ENCODE measurements around the gene EGFR. TPM values are rescaled to one million over a fixed set of nuclear protein-coding genes. Genes with fewer than 3 reads are reported as not detected.

Gene EGFR
- total and polyA plus RNA-seq, 12 donors, result 7.0 to 111 (median 71.6) TPM

DNA sequence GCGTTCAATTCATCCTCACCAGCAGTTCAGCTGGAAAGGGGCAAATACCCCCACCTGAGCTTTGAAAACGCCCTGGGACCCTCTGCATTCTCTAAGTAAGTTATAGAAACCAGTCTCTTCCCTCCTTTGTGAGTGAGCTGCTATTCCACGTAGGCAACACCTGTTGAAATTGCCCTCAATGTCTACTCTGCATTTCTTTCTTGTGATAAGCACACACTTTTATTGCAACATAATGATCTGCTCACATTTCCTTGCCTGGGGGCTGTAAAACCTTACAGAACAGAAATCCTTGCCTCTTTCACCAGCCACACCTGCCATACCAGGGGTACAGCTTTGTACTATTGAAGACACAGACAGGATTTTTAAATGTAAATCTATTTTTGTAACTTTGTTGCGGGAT lies 190.5 kb downstream of the EGFR start:
- Histone ChIP-seq H3K4me1 (replicated peaks in 1 of 2) (no peaks in the 10 kb centered on the region), H3K4me3 (no peak overlapping the region), H3K9me3 (replicated peaks in 1 of 3) (no peaks in the 10 kb centered on the region), H3K27ac (no peak overlapping the region), H3K36me3 (replicated peaks in 1 of 2) (peaks cover 0 to 19% of the 10 kb centered on the region in 2 donors), H3K27me3 (no peaks in the 10 kb centered on the region)
- DNase-seq, result no peak
- intact Hi-C loops (cut with DNase I), result no loop called here
- 72 to 91% (median 85%) methylated on average over 4 of the region's 4 CpGs for WGBS, 4 donors
- TF ChIP-seq POLR2A (IDR thresholded peaks at IDR 0.05) (no peak), CTCF (IDR thresholded peaks at IDR 0.05) (no peak)

DNA sequence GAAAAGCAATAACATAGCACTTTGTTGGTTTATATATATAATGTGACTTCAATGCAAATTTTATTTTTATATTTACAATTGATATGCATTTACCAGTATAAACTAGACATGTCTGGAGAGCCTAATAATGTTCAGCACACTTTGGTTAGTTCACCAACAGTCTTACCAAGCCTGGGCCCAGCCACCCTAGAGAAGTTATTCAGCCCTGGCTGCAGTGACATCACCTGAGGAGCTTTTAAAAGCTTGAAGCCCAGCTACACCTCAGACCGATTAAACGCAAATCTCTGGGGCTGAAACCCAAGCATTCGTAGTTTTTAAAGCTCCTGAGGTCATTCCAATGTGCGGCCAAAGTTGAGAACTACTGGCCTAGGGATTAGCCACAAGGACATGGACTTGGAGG lies 191.4 kb downstream of the EGFR start:
- H3K36me3 ChIP-seq (replicated peaks in 1 of 2), result peaks cover 0 to 15% of the 10 kb centered on the region in 2 donors
- no peak overlapping the region for H3K4me3 ChIP-seq
- DNase-seq, result no peak
- no peaks in the 10 kb centered on the region for H3K4me1 ChIP-seq (replicated peaks in 1 of 2)
- intact Hi-C loops (cut with DNase I), result no loop called here
- no peak overlapping the region for H3K27ac ChIP-seq
- TF ChIP-seq CTCF (IDR thresholded peaks at IDR 0.05) (no peak), POLR2A (IDR thresholded peaks at IDR 0.05) (no peak)
- 92 to 94% (median 93%) methylated on average over 3 to 4 of the region's 4 CpGs for WGBS, 4 donors
- H3K9me3 ChIP-seq (replicated peaks in 1 of 3), result no peaks in the 10 kb centered on the region
- H3K27me3 ChIP-seq, result no peaks in the 10 kb centered on the region

DNA sequence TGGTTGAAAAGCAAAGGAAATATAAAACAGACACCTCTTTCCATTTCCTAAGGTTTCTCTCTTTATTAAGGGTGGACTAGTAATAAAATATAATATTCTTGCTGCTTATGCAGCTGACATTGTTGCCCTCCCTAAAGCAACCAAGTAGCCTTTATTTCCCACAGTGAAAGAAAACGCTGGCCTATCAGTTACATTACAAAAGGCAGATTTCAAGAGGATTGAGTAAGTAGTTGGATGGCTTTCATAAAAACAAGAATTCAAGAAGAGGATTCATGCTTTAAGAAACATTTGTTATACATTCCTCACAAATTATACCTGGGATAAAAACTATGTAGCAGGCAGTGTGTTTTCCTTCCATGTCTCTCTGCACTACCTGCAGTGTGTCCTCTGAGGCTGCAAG lies 191.9 kb downstream of the EGFR start:
- H3K36me3 ChIP-seq (replicated peaks in 1 of 2), result peaks cover 0 to 10% of the 10 kb centered on the region in 2 donors
- no peaks in the 10 kb centered on the region for H3K9me3 ChIP-seq (replicated peaks in 1 of 3)
- no peak for DNase-seq
- no peaks in the 10 kb centered on the region for H3K4me1 ChIP-seq (replicated peaks in 1 of 2)
- intact Hi-C loops (cut with DNase I), result no loop called here
- TF ChIP-seq POLR2A (IDR thresholded peaks at IDR 0.05) (no peak), CTCF (IDR thresholded peaks at IDR 0.05) (no peak)
- H3K27ac ChIP-seq, result no peak overlapping the region
- 74 to 88% (median 81%) methylated on average over 1 of the region's 1 CpG for WGBS, 4 donors
- no peak overlapping the region for H3K4me3 ChIP-seq
- H3K27me3 ChIP-seq, result no peaks in the 10 kb centered on the region

- 56 to 75% (median 69%) methylated on average over 4 of the region's 4 CpGs for WGBS, 4 donors
- intact Hi-C loops (cut with DNase I), result no loop called here
- Histone ChIP-seq H3K27me3 (no peaks in the 10 kb centered on the region), H3K4me3 (no peak overlapping the region), H3K27ac (no peak overlapping the region), H3K4me1 (replicated peaks in 1 of 2) (no peaks in the 10 kb centered on the region), H3K36me3 (replicated peaks in 1 of 2) (no peaks in the 10 kb centered on the region), H3K9me3 (replicated peaks in 1 of 3) (no peaks in the 10 kb centered on the region)
- no peak for DNase-seq
- no peak for TF ChIP-seq CTCF (IDR thresholded peaks at IDR 0.05)
- TF ChIP-seq POLR2A (IDR thresholded peaks at IDR 0.05), result no peak
These were observed 192.9 kb downstream of the EGFR start for GRCh38 chr7:55211726-55212125.

All from adrenal gland (tissue), 12 donors.